SHP77 (cell line): ENCODE measurements around the gene RTN4RL2.
A peak's percentile ranks its signal among the peaks of the same experiment; 100 is the strongest.

ENCODE experiments used
- DNase-seq, 2 experiments: peaks; one replicate each; lab custom pipeline; 2025; lab: John Stamatoyannopoulos, UW

Gene RTN4RL2

DNA sequence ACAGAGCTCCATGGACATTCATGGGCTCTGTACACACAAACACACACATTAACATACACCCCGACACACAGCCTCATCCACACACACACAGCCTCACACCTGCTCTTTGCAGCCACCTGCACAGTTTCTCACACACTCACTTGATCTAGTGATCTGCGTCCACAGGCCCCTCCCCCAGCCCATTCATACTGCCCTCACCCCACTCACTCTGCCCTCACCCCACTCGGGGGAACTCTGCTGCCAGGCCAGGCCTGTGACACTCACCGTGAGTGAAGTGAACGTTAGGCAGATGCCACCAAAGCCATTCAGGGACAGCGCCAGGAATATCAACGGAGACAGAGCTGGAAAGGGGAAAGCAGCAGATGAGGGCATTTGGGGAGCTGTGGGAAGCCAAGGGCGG lies 40.2 kb downstream of the RTN4RL2 start:
- no peak for DNase-seq

- no peak for DNase-seq
These were observed 40.6 kb downstream of the RTN4RL2 start for GRCh38 chr11:57500926-57501325.

DNA sequence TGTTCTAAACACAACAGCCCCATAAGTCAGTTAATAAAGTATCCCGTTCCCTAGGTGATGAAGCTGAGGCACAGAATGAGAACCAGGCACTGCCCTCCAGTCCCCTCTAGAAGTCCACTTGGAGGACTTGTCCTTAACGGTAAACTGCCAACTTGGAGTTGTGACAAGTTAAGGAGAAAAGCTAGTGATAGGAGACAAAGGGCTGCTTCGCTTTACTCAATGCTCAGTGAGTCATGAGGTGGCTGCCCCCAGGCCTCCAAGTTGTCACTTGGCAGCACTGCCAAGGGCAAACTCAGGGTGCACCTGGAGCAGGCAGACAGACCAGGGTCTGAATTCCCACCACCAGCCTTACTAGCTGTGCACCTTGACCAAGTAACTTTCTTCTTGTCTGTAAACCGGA lies 41.6 kb downstream of the RTN4RL2 start:
- DNase-seq = no peak

- DNase-seq = no peak
These were observed 42.0 kb downstream of the RTN4RL2 start for GRCh38 chr11:57502376-57502775.

DNA sequence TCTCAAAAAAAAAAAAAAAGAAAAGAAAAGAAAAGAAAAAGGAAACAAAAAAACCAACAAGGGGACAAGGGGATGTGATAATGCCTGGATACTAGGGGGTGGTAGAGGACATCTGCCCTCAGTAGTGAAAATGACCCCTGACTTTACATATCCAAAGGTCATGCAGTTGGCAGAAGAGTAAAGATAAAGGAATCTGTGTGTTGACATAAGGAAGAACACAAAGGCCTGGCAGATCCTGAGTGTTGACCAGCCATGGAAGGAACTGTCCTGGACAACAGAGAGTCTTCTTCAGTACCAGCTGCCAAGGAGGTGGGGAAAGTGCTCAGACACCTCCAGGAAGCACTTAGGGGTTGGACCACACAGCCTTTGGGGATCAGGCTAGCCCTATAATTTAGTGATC lies 42.5 kb downstream of the RTN4RL2 start:
- DNase-seq = no peak

GRCh38 chr11:57504511-57504910 lies 44.2 kb downstream of the RTN4RL2 start:
- no peak for DNase-seq

DNA sequence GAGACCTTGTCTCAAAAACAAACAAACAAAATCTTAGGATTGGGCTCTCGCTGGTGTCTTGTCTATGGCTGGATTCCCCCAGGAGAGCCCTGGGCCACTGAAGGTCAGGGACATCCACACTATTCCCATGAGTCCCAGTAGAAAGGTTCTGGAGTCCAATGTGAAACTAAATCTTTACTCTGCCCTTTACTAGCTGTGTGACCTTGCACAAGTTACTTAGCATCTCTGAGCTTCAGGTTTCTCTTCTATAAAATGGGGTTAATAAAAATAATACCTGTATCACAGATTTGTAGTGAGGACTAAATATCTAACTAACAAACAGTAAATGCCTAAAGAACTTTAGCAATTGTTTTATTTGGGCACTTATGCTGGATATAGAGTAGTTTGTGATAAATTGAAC lies 46.2 kb downstream of the RTN4RL2 start:
- no peak for DNase-seq

DNA sequence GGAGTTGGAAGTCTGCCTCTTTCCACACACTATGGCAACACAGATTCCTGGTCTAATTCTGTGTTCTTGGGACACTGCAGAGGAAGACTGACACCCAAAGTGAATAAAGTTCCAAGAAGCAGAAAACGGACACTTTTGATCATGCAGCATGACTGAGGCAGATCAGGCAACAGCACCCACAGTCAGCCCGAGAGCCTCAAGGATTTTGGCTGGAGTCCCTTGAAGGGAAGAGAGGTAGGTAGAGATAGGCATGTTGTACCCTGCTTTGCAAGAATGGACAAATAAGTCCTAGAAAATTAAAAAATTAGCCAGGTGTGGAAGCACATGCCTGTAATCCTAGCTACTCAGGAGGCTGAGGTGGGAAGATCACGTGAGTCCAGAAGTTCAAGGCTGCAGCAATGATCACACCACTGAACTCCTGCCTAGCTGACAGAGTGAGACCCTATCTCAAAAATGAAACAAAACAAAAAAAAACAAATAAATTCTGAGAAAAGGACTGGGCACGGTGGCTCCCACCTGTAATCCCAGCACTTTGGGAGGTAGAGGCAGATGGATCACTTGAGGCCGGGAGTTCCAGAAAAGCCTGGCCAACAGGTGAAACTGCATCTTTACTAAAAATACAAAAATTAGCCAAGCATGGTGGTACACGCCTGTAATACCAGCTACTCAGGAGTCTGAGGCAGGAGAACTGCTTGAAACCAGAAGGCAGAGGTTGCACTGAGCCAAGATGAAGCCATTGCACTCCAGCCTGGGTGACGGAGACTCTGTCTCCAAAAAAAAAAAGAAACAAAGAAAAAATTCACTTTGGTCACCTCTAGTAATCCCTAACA lies 48.2 kb downstream of the RTN4RL2 start:
- no peak for DNase-seq

- no peak for DNase-seq
These were observed 51.6 kb downstream of the RTN4RL2 start for GRCh38 chr11:57511741-57512430.

GRCh38 chr11:57512646-57513451 lies 52.5 kb downstream of the RTN4RL2 start:
- DNase-seq = no peak

- no peak for DNase-seq
These were observed 53.1 kb downstream of the RTN4RL2 start for GRCh38 chr11:57513452-57513795.

GRCh38 chr11:57513911-57514537 lies 53.7 kb downstream of the RTN4RL2 start:
- DNase-seq = no peak

- peak in 1 of 2 experiments; percentile 40 for DNase-seq
These were observed 54.4 kb downstream of the RTN4RL2 start for GRCh38 chr11:57514538-57515331.

DNA sequence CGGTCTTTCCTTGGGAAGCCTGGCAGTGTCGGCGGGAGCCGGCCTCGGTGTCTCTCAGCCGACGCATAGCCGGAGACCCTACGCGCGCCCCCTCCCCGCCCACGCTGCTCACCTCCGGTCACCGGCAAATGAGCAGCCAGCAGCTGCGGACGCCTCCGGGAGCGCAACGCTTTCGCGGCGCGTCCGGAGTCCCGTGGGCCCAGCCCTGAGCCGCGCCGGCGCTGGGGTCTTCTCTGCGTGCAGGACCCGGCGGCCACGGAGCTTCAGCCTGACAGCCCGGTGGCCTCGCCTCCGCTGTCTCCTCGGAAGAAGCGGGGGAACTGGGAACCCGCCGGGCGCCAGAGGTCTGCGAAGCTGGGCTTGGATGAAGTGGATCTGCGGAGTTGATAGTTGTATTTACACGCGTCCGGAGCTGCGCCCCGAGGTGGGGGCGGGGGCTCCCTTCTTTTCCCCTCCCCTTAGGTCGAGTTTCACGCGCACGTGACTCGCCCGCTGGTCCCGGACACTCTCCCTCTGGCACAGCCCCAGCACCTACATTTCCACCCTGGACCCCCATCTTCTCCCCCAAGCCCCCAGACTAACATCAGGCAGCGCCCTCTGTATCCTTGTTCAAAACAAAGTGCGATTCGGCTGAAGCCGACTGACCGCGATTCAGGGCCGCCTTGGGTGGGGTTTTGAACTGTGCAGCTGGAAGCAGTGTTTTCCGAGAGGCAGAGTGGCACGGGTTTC lies 55.2 kb downstream of the RTN4RL2 start, which contains the start of gene SLC43A1:
Gene SLC43A1 (minus strand): TSS at position 371 of the 729 bp plus-strand sequence. CDS start 1,591 bp downstream, outside the sequence.
- peak in 1 of 2 experiments; percentile 5 for DNase-seq

- DNase-seq = no peak
These were observed 55.7 kb downstream of the RTN4RL2 start for GRCh38 chr11:57516061-57516443.

DNA sequence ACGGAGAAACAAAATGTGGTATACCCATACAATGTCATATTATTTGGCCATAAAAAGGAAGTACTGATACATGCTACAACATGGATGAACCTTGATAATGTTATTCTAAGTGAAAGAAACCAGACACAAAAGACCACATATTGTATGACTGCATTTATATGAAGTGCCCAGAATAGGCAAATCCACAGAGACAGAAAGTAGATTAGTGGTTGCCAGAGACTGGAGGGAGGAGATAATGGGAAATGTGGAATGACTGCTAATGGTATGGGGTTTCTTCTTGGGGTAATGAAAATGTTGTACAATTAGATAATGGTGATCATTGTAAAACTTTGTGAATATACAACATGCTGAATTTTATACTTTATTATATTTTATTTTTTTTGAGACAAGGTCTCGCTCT lies 60.8 kb downstream of the RTN4RL2 start:
- no peak for DNase-seq

- DNase-seq = no peak
These were observed 63.1 kb downstream of the RTN4RL2 start for GRCh38 chr11:57523419-57523818.
